AG09319 (cell line): Measurements from ENCODE around the gene SNX33.
A peak's percentile ranks its signal among the peaks of the same experiment; 100 is the strongest.

ENCODE experiments used
- DNase-seq: peaks from one replicate; pipeline ENCODE4 v3.0.0-alpha.2; 2010; ENCODE audit warnings: low read depth; ENCODE audit errors: extremely low read depth
- CTCF ChIP-seq: IDR thresholded peaks from 2 replicates; pipeline ENCODE4 v1.5.1; 2011; ENCODE audit warnings: low read depth, mild to moderate bottlenecking, inconsistent platforms, low read length, moderate library complexity

Gene SNX33

GRCh38 chr15:75656813-75657212 is 9.1 kb downstream of the SNX33 start:
- TF ChIP-seq CTCF: no peak
- DNase-seq: no peak

GRCh38 chr15:75659141-75659771 is 11.5 kb downstream of the SNX33 start:
- TF ChIP-seq CTCF: no peak
- DNase-seq: no peak

GRCh38 chr15:75659928-75660645 is 12.4 kb downstream of the SNX33 start:
- no peak for TF ChIP-seq CTCF

GRCh38 chr15:75661100-75661755 is 13.5 kb downstream of the SNX33 start:
- TF ChIP-seq CTCF: no peak
- peak; percentile 87 for DNase-seq

More at GRCh38 chr15:75659928-75660645, 12.4 kb downstream of the SNX33 start:
- no peak for DNase-seq

- no peak for TF ChIP-seq CTCF
- DNase-seq: no peak
Measured at GRCh38 chr15:75661756-75662140, 14.0 kb downstream of the SNX33 start.

GRCh38 chr15:75662823-75663519 is 15.3 kb downstream of the SNX33 start:
- TF ChIP-seq CTCF: no peak
- DNase-seq: no peak

GRCh38 chr15:75663931-75664421 is 16.3 kb downstream of the SNX33 start:
- no peak for TF ChIP-seq CTCF
- no peak for DNase-seq
